HUDEP-2 (cell line): Measurements from ENCODE around the gene DCTD.
"Not testable (repeated sequence)": the region's sequence is repeated elsewhere in the genome, so short reads cannot be mapped to it uniquely, and the experiment has no call there.

Experiments used
- DNase-seq, 76 experiments: peaks; one replicate each; lab custom pipeline; 2025; ENCODE audit not compliant: unreplicated experiment in 76 of 76; lab: John Stamatoyannopoulos, UW

Gene DCTD

GRCh38 chr4:182922501-182923284 lies 5.5 kb upstream of the DCTD start:
- DNase-seq, result no peak

- no peak for DNase-seq
Observed at GRCh38 chr4:182921608-182922007, 4.4 kb upstream of the DCTD start.

GRCh38 chr4:182920676-182921075 lies 3.5 kb upstream of the DCTD start:
- no peak for DNase-seq

- DNase-seq, result no peak
Observed at GRCh38 chr4:182918791-182919302, 1.7 kb upstream of the DCTD start.

- DNase-seq, result peak in 5 of 76 experiments; percentile 10 to 44 (median 26)
Observed at GRCh38 chr4:182918044-182918607, 940 bp upstream of the DCTD start.

- DNase-seq, result peak in 36 of 76 experiments; percentile 2 to 45 (median 20)
Observed at GRCh38 chr4:182916483-182917181, 554 bp downstream of the DCTD start.

GRCh38 chr4:182914357-182914756 lies 2.8 kb downstream of the DCTD start:
- no peak for DNase-seq

- DNase-seq, result no peak
Observed at GRCh38 chr4:182913621-182914020, 3.6 kb downstream of the DCTD start.

- no peak for DNase-seq
Observed at GRCh38 chr4:182913036-182913435, 4.2 kb downstream of the DCTD start.

GRCh38 chr4:182908124-182908523 lies 9.1 kb downstream of the DCTD start:
- no peak for DNase-seq

- DNase-seq, result no peak
Observed at GRCh38 chr4:182907396-182907795, 9.8 kb downstream of the DCTD start.

- no peak for DNase-seq
Observed at GRCh38 chr4:182906786-182907185, 10.4 kb downstream of the DCTD start.

- no peak for DNase-seq
Observed at GRCh38 chr4:182905038-182905437, 12.1 kb downstream of the DCTD start.

- DNase-seq, result no peak
Observed at GRCh38 chr4:182904211-182904761, 12.9 kb downstream of the DCTD start.

- no peak for DNase-seq
Observed at GRCh38 chr4:182903013-182903412, 14.2 kb downstream of the DCTD start.

- DNase-seq, result no peak
Observed at GRCh38 chr4:182901337-182901736, 15.8 kb downstream of the DCTD start.

- DNase-seq, result not testable (repeated sequence)
Observed at GRCh38 chr4:182900021-182900420, 17.2 kb downstream of the DCTD start.

GRCh38 chr4:182898479-182898799 lies 18.7 kb downstream of the DCTD start:
- no peak for DNase-seq

GRCh38 chr4:182897601-182898478 lies 19.3 kb downstream of the DCTD start:
- no peak for DNase-seq

- DNase-seq, result no peak
Observed at GRCh38 chr4:182896421-182896820, 20.8 kb downstream of the DCTD start.
